ENCODE measurements around the gene GCNT2.

DNA sequence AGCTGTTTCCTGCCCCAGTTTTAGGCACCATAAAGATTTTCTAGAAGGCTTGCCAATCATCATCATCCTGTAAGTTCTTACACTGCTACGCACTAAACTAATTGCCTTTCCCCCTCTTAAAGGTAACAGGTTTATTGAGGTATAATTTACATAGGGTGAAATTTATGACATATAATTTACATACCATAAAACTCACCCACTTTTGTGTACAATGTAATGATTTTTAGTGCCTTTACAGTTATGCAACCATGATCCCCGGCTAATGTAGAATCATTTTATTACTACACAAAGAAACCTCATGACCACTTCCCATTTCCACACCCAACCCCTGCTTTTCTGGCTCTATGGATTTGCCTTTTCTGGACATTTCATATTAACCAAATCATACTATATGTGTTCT lies 21.1 kb downstream of the GCNT2 start:
- no peak for TF ChIP-seq POLR2AphosphoS5 (IDR thresholded peaks at IDR 0.05; ENCODE audit: low read depth, low read length)
- no peak for TF ChIP-seq TAF1 (IDR thresholded peaks at IDR 0.05; ENCODE audit: borderline replicate concordance, insufficient read depth, low read length)
- TF ChIP-seq, protein P1, sequence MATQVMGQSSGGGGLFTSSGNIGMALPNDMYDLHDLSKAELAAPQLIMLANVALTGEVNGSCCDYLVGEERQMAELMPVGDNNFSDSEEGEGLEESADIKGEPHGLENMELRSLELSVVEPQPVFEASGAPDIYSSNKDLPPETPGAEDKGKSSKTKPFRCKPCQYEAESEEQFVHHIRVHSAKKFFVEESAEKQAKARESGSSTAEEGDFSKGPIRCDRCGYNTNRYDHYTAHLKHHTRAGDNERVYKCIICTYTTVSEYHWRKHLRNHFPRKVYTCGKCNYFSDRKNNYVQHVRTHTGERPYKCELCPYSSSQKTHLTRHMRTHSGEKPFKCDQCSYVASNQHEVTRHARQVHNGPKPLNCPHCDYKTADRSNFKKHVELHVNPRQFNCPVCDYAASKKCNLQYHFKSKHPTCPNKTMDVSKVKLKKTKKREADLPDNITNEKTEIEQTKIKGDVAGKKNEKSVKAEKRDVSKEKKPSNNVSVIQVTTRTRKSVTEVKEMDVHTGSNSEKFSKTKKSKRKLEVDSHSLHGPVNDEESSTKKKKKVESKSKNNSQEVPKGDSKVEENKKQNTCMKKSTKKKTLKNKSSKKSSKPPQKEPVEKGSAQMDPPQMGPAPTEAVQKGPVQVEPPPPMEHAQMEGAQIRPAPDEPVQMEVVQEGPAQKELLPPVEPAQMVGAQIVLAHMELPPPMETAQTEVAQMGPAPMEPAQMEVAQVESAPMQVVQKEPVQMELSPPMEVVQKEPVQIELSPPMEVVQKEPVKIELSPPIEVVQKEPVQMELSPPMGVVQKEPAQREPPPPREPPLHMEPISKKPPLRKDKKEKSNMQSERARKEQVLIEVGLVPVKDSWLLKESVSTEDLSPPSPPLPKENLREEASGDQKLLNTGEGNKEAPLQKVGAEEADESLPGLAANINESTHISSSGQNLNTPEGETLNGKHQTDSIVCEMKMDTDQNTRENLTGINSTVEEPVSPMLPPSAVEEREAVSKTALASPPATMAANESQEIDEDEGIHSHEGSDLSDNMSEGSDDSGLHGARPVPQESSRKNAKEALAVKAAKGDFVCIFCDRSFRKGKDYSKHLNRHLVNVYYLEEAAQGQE (IDR thresholded peaks at IDR 0.05; ENCODE audit: insufficient read depth in 1 of 2, low read depth in 2 of 2, low read length in 2 of 2): no peak
- TF ChIP-seq FOXP2 (optimal IDR thresholded peaks at IDR 0.05; ENCODE audit: borderline replicate concordance, extremely low read depth, extremely low read length, insufficient read depth): no peak
